Lung (tissue), 12 donors: ENCODE results near the gene SOCS4. TPM values are rescaled to one million over a fixed set of nuclear protein-coding genes. Genes with fewer than 3 reads are reported as not detected.
"Not testable (repeated sequence)": the region's sequence is repeated elsewhere in the genome, so short reads cannot be mapped to it uniquely, and the experiment has no call there.

ENCODE experiments used
- ATAC-seq: fragments of 200-7000 bp; cut with Tn5 transposase; one replicate; pipeline ENCODE4 v1.9.1; 2020; ENCODE audit warnings: moderate number of reproducible peaks; ENCODE audit not compliant: insufficient read depth, low FRiP score
- DNase-seq, 3 donors: peaks; one replicate each; pipeline ENCODE4 v3.0.0-alpha.2; 2013 to 2017
- H3K27ac ChIP-seq, 2 donors: one replicate each; pipeline ENCODE4 v1.5.1; 2013; ENCODE audit warnings: mild to moderate bottlenecking in 2 of 2, moderate library complexity in 2 of 2, control low read depth in 1 of 2, inconsistent platforms in 1 of 2, low read depth in 1 of 2, low read length in 1 of 2
- H3K27me3 ChIP-seq, 3 donors: one replicate each; pipeline ENCODE4 v1.5.1; 2013; ENCODE audit warnings: low read length in 2 of 3; ENCODE audit not compliant: control insufficient read depth in 3 of 3, insufficient read depth in 3 of 3
- H3K36me3 ChIP-seq, 4 donors: one replicate each; pipeline ENCODE4 v1.5.1; 2013; ENCODE audit warnings: low read length in 4 of 4, mild to moderate bottlenecking in 1 of 4, moderate library complexity in 1 of 4; ENCODE audit not compliant: control insufficient read depth in 4 of 4, insufficient read depth in 4 of 4
- H3K4me1 ChIP-seq, 5 donors: one replicate each; pipeline ENCODE4 v1.5.1; 2013; ENCODE audit warnings: low read length in 5 of 5, mild to moderate bottlenecking in 2 of 5, moderate library complexity in 1 of 5; ENCODE audit not compliant: control insufficient read depth in 5 of 5, insufficient read depth in 5 of 5
- H3K4me3 ChIP-seq: one replicate; pipeline ENCODE4 v1.5.1; 2013; ENCODE audit warnings: mild to moderate bottlenecking, control low read depth, moderate library complexity
- H3K9ac ChIP-seq, 2 donors: one replicate each; pipeline ENCODE4 v1.5.1; 2013; ENCODE audit warnings: low read length in 2 of 2, control low read depth in 1 of 2; ENCODE audit not compliant: insufficient read depth in 1 of 2
- H3K9me3 ChIP-seq, 4 donors: one replicate each; pipeline ENCODE4 v1.5.1; 2013; ENCODE audit warnings: low read length in 3 of 4, mild to moderate bottlenecking in 1 of 4, moderate library complexity in 1 of 4; ENCODE audit not compliant: control insufficient read depth in 4 of 4, insufficient read depth in 3 of 4
- WGBS, 2 donors: extraction: QIAGEN DNeasy Blood & Tissue Kit; methylation state at CpG; one replicate each; pipeline ENCODE4 v1.1.7; 2013; 5-methylcytosine and 5-hydroxymethylcytosine counted together
- polyA plus RNA-seq, 2 donors: library from polyadenylated mRNA; stranded (reverse); fragments of 200-250 nt; gene quantifications; one replicate each; pipeline ENCODE4 v1.2.1, GENCODE V29; 2013
- total RNA-seq, 2 donors: library from RNA; depleted of rRNA in 1 of 2; stranded (reverse); fragments of >200 nt in 1 of 2; gene quantifications; one replicate each; pipeline ENCODE4 v1.2.1, GENCODE V29; 2014 to 2021
- TF ChIP-seq, protein P1 (sequence below): IDR thresholded peaks from 2 replicates; pipeline ENCODE4 v1.5.1; 2012; ENCODE audit warnings: mild to moderate bottlenecking; ENCODE audit errors: control extremely low read depth, extremely low read depth
- donor health status: control.
- donor health status: control.
- donor health status: Bipolar disorder and iron deficiency.
- donor health status: healthy.
- donor health status: DM: yes; HTN: yes; CAD: no.

The SOCS4 gene
- total and polyA plus RNA-seq, 4 donors: 5.8 to 28.3 (median 10.5) TPM

GRCh38 chr14:55028066-55028465 is 1.0 kb downstream of the SOCS4 start:
- 5 to 10% methylated on average over 8 of the region's 8 CpGs for WGBS, 2 donors
- Histone ChIP-seq H3K27me3 (no peaks in the 10 kb centered on the region), H3K36me3 (no peaks in the 10 kb centered on the region), H3K4me3 (no peak overlapping the region), H3K9me3 (no peaks in the 10 kb centered on the region), H3K4me1 (peaks cover 0 to 19% (median 12%) of the 10 kb centered on the region in 5 donors), H3K9ac (peak overlapping the region in 1 of 2 donors; percentile 91), H3K27ac (no peak overlapping the region)
- ATAC-seq (no peak), DNase-seq (peak in 2 of 3 donors; percentile 25 to 35)
- TF ChIP-seq, protein P1, sequence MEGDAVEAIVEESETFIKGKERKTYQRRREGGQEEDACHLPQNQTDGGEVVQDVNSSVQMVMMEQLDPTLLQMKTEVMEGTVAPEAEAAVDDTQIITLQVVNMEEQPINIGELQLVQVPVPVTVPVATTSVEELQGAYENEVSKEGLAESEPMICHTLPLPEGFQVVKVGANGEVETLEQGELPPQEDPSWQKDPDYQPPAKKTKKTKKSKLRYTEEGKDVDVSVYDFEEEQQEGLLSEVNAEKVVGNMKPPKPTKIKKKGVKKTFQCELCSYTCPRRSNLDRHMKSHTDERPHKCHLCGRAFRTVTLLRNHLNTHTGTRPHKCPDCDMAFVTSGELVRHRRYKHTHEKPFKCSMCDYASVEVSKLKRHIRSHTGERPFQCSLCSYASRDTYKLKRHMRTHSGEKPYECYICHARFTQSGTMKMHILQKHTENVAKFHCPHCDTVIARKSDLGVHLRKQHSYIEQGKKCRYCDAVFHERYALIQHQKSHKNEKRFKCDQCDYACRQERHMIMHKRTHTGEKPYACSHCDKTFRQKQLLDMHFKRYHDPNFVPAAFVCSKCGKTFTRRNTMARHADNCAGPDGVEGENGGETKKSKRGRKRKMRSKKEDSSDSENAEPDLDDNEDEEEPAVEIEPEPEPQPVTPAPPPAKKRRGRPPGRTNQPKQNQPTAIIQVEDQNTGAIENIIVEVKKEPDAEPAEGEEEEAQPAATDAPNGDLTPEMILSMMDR: no peak

- Histone ChIP-seq H3K4me1 (peaks cover 0 to 19% (median 12%) of the 10 kb centered on the region in 5 donors), H3K27me3 (no peaks in the 10 kb centered on the region)
- ATAC-seq: no peak
Observed at GRCh38 chr14:55028476-55028875, 1.4 kb downstream of the SOCS4 start.

DNA sequence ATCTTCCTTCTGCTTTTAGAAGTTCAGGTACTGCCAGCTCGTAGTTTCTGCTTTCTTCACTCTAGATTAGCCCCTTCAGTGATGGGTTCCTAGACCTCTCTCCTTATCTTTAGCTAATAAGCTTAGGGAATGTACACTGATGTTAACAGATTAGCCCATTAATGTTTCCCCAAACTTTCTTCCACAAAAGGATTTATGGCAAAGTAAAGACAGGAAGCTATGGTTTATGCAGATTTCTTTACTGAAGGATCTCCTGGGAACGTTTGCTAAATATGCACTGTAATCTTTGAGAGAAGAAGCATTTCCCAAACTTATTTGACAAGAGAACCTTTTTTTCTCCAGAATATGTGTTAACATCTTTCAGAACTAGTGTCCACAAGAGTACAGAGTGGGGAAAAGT is 4.2 kb downstream of the SOCS4 start:
- Histone ChIP-seq H3K27me3 (no peaks in the 10 kb centered on the region), H3K27ac (no peak overlapping the region), H3K9ac (no peak overlapping the region), H3K36me3 (peaks cover 0 to 4% (median 3%) of the 10 kb centered on the region in 4 donors), H3K4me1 (peaks cover 0 to 9% (median 5%) of the 10 kb centered on the region in 5 donors), H3K4me3 (no peak overlapping the region), H3K9me3 (no peaks in the 10 kb centered on the region)
- TF ChIP-seq, protein P1: no peak
- WGBS, 2 donors: 14 to 31% methylated on average over 2 of the region's 2 CpGs
- DNase-seq (no peak), ATAC-seq (no peak)

More at GRCh38 chr14:55028476-55028875, 1.4 kb downstream of the SOCS4 start:
- TF ChIP-seq, protein P1: no peak
- H3K27ac ChIP-seq: no peak overlapping the region
- no peaks in the 10 kb centered on the region for H3K9me3 ChIP-seq
- no peak overlapping the region for H3K4me3 ChIP-seq
- no peak for DNase-seq
- WGBS, 2 donors: 75 to 85% methylated on average over 4 of the region's 4 CpGs
- H3K36me3 ChIP-seq: no peaks in the 10 kb centered on the region
- H3K9ac ChIP-seq: peak overlapping the region in 1 of 2 donors; percentile 48

- not testable (repeated sequence) for H3K27me3 ChIP-seq, H3K4me3 ChIP-seq, ATAC-seq
Observed at GRCh38 chr14:55037995-55038394, 11.0 kb downstream of the SOCS4 start.

More at GRCh38 chr14:55037995-55038394, 11.0 kb downstream of the SOCS4 start:
- H3K9ac ChIP-seq, H3K27ac ChIP-seq, H3K4me1 ChIP-seq, H3K9me3 ChIP-seq, H3K36me3 ChIP-seq, DNase-seq: not testable (repeated sequence)
